ENCODE data around the gene EGFLAM.
A peak's percentile ranks its signal among the peaks of the same experiment; 100 is the strongest.

EGFLAM gene

DNA sequence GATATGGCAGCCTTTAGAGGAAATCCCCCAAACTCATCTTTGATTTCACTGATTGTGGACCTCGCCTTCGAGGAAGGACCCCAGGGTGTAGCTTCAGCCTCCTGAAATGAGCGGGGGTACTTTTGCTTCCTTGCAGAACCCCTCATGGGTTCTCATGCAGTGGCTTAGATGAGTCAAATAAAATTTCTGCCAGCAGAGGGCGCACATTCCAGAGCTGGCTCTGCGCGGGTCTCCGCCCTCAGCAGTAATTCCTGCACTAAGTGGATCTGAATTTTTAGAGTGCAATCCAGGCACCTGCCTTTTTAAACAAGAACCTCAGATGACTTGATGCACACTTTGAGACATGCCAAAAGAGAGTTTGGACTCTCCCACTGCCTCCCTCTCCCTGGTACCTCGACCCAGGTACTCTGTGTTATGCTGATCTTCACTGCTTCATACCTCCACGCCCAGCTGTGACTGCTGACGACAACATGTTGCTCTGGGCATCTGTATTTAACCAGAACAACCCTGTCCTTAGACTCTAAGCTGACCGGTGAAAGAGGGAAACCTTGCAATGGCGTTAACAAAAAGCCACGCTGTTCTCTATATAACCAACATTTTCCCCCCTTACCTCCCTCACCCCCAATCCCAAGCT, 7.3 kb downstream of the EGFLAM start:
- no peak overlapping the region for H3K9ac ChIP-seq (ENCODE audit: low read length)
- TF ChIP-seq EZH2phosphoT487 (conservative IDR thresholded peaks at IDR 0.05; ENCODE audit: low read length): no peak
- TF ChIP-seq, protein P1, sequence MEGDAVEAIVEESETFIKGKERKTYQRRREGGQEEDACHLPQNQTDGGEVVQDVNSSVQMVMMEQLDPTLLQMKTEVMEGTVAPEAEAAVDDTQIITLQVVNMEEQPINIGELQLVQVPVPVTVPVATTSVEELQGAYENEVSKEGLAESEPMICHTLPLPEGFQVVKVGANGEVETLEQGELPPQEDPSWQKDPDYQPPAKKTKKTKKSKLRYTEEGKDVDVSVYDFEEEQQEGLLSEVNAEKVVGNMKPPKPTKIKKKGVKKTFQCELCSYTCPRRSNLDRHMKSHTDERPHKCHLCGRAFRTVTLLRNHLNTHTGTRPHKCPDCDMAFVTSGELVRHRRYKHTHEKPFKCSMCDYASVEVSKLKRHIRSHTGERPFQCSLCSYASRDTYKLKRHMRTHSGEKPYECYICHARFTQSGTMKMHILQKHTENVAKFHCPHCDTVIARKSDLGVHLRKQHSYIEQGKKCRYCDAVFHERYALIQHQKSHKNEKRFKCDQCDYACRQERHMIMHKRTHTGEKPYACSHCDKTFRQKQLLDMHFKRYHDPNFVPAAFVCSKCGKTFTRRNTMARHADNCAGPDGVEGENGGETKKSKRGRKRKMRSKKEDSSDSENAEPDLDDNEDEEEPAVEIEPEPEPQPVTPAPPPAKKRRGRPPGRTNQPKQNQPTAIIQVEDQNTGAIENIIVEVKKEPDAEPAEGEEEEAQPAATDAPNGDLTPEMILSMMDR (IDR thresholded peaks at IDR 0.05; ENCODE audit: insufficient read depth, low read length, poor library complexity, severe bottlenecking): peak; percentile 68
- H4K20me1 ChIP-seq (ENCODE audit: low read depth, low read length): no peaks in the 10 kb centered on the region
- H3F3A ChIP-seq (ENCODE audit: insufficient read depth): no peaks in the 10 kb centered on the region
- no peaks in the 10 kb centered on the region for H3K36me3 ChIP-seq (ENCODE audit: low read length)
- no peaks in the 10 kb centered on the region for H3K27me3 ChIP-seq (ENCODE audit: low read length)
- no peaks in the 10 kb centered on the region for H3K9me2 ChIP-seq (replicated peaks; ENCODE audit: insufficient read depth, low read length)
- no peak overlapping the region for H3K4me3 ChIP-seq (ENCODE audit: insufficient read depth, low read length, poor library complexity, severe bottlenecking)
- no peak overlapping the region for H3K27ac ChIP-seq (ENCODE audit: low read depth, low read length)
- H3K9me3 ChIP-seq (ENCODE audit: insufficient read depth, low read length): no peaks in the 10 kb centered on the region
- no peaks in the 10 kb centered on the region for H3K79me2 ChIP-seq (ENCODE audit: insufficient read depth, low read length)
- no peak overlapping the region for H2AFZ ChIP-seq (ENCODE audit: low read depth, low read length, severe bottlenecking)
- no peak overlapping the region for H3K4me2 ChIP-seq (ENCODE audit: low read depth, low read length, poor library complexity, severe bottlenecking)

DNA sequence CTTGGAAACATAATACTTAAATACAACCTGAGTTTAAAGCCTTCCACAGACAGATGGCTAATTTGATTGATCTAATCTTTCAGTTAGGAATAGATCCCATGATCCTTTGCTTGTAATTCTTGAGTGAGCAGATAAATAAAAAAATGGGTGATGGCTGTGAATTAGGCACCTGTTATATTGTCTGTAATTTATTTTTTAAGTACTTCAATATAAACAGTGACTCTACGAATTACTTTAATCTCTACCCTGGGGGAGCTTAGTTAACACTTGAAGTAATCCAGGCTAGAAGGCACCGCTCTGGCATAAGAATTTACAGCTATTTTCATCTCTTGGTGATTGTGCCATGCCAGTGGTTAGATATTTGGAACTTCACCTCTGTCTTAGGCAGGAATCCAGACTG, 9.0 kb downstream of the EGFLAM start:
- no peaks in the 10 kb centered on the region for H4K20me1 ChIP-seq (ENCODE audit: low read depth, low read length)
- H3K36me3 ChIP-seq (ENCODE audit: low read length): no peaks in the 10 kb centered on the region
- no peak overlapping the region for H2AFZ ChIP-seq (ENCODE audit: low read depth, low read length, severe bottlenecking)
- no peak overlapping the region for H3K9ac ChIP-seq (ENCODE audit: low read length)
- no peaks in the 10 kb centered on the region for H3K79me2 ChIP-seq (ENCODE audit: insufficient read depth, low read length)
- H3K4me3 ChIP-seq (ENCODE audit: insufficient read depth, low read length, poor library complexity, severe bottlenecking): no peak overlapping the region
- H3K9me3 ChIP-seq (ENCODE audit: insufficient read depth, low read length): no peaks in the 10 kb centered on the region
- TF ChIP-seq, protein P1 (IDR thresholded peaks at IDR 0.05; ENCODE audit: insufficient read depth, low read length, poor library complexity, severe bottlenecking): no peak
- TF ChIP-seq EZH2phosphoT487 (conservative IDR thresholded peaks at IDR 0.05; ENCODE audit: low read length): no peak
- H3K4me2 ChIP-seq (ENCODE audit: low read depth, low read length, poor library complexity, severe bottlenecking): no peak overlapping the region
- no peaks in the 10 kb centered on the region for H3K9me2 ChIP-seq (replicated peaks; ENCODE audit: insufficient read depth, low read length)
- H3K27me3 ChIP-seq (ENCODE audit: low read length): no peaks in the 10 kb centered on the region
- no peaks in the 10 kb centered on the region for H3F3A ChIP-seq (ENCODE audit: insufficient read depth)
- H3K27ac ChIP-seq (ENCODE audit: low read depth, low read length): no peak overlapping the region

DNA sequence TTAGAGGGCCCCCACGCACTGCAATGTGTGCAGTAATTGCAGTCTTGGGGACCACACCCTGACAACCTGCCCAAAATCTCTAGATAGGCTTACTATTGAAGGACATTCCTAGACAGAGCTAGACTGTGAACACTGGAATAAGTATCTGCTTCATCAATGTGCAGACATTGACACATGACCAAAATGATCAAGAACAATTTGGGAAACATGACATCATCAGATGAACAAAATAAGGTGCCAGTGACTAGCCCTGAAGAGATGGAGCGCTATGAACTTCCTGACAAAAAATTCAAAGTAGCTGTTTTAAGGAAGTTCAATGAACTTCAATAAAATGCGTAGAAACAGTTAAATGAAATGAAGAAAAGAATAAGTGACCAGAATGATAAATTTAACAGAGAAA, 15.3 kb downstream of the EGFLAM start:
- Histone ChIP-seq H3K9ac (ENCODE audit: low read length) (no peak overlapping the region), H3K9me2 (replicated peaks; ENCODE audit: insufficient read depth, low read length) (no peaks in the 10 kb centered on the region), H3K27ac (ENCODE audit: low read depth, low read length) (no peak overlapping the region), H3K36me3 (ENCODE audit: low read length) (no peaks in the 10 kb centered on the region), H3K9me3 (ENCODE audit: insufficient read depth, low read length) (no peaks in the 10 kb centered on the region), H4K20me1 (ENCODE audit: low read depth, low read length) (no peaks in the 10 kb centered on the region), H3F3A (ENCODE audit: insufficient read depth) (no peaks in the 10 kb centered on the region), H3K79me2 (ENCODE audit: insufficient read depth, low read length) (no peaks in the 10 kb centered on the region), H3K4me3 (ENCODE audit: insufficient read depth, low read length, poor library complexity, severe bottlenecking) (no peak overlapping the region), H3K27me3 (ENCODE audit: low read length) (no peaks in the 10 kb centered on the region), H3K4me2 (ENCODE audit: low read depth, low read length, poor library complexity, severe bottlenecking) (no peak overlapping the region), H2AFZ (ENCODE audit: low read depth, low read length, severe bottlenecking) (no peak overlapping the region)
- no peak for TF ChIP-seq EZH2phosphoT487 (conservative IDR thresholded peaks at IDR 0.05; ENCODE audit: low read length)
- TF ChIP-seq, protein P1 (IDR thresholded peaks at IDR 0.05; ENCODE audit: insufficient read depth, low read length, poor library complexity, severe bottlenecking): no peak
